Transverse colon (tissue), 4 donors: ENCODE results near the gene ZNF101.

ENCODE experiments used
- EP300 ChIP-seq: sonication (generic); formaldehyde crosslinking; IDR thresholded peaks from one replicate; pipeline ENCODE4 v1.6.1; 2017; ENCODE audit warnings: antibody characterized with exemption, low read depth
- POLR2A ChIP-seq: fragments of 450-650 bp; IDR thresholded peaks from one replicate; pipeline ENCODE4 v1.6.1; 2016; ENCODE audit warnings: antibody characterized with exemption, mild to moderate bottlenecking, moderate library complexity
- POLR2AphosphoS5 ChIP-seq, 3 donors: sonication (generic); formaldehyde crosslinking; IDR thresholded peaks; one replicate each; pipeline ENCODE4 v1.6.1; 2016; ENCODE audit warnings: antibody characterized with exemption in 3 of 3
- TF ChIP-seq, protein P1 (sequence below), 5 experiments: fragments of 200-600 bp in 3 of 5; fragments of 450-650 bp in 2 of 5; sonication (generic) in 3 of 5; IDR thresholded peaks; 1 replicate in 2 of 5; 2 replicates in 3 of 5; pipeline ENCODE4 v1.5.1; 2016 to 2017; ENCODE audit warnings: antibody characterized with exemption in 5 of 5, inconsistent platforms in 3 of 5, mild to moderate bottlenecking in 2 of 5, moderate library complexity in 1 of 5

- TF ChIP-seq, protein P1, sequence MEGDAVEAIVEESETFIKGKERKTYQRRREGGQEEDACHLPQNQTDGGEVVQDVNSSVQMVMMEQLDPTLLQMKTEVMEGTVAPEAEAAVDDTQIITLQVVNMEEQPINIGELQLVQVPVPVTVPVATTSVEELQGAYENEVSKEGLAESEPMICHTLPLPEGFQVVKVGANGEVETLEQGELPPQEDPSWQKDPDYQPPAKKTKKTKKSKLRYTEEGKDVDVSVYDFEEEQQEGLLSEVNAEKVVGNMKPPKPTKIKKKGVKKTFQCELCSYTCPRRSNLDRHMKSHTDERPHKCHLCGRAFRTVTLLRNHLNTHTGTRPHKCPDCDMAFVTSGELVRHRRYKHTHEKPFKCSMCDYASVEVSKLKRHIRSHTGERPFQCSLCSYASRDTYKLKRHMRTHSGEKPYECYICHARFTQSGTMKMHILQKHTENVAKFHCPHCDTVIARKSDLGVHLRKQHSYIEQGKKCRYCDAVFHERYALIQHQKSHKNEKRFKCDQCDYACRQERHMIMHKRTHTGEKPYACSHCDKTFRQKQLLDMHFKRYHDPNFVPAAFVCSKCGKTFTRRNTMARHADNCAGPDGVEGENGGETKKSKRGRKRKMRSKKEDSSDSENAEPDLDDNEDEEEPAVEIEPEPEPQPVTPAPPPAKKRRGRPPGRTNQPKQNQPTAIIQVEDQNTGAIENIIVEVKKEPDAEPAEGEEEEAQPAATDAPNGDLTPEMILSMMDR (IDR thresholded peaks at IDR 0.05): no peak
- TF ChIP-seq POLR2AphosphoS5 (IDR thresholded peaks at IDR 0.05) (no peak), EP300 (no peak), POLR2A (no peak)
Measured at GRCh38 chr19:19697589-19697988, 28.9 kb downstream of the ZNF101 start.
